GM13976 (cell line): ENCODE measurements around the gene PLPP2.

ENCODE experiments used
- DNase-seq: peaks from one replicate; pipeline ENCODE4 v3.0.0; 2012; ENCODE audit warnings: low spot score
- CTCF ChIP-seq: IDR thresholded peaks from 2 replicates; pipeline ENCODE4 v1.5.1; 2012; ENCODE audit warnings: borderline replicate concordance, mild to moderate bottlenecking; ENCODE audit not compliant: insufficient read depth; ENCODE audit errors: extremely low read depth, missing control alignments, control extremely low read depth
- in situ Hi-C: fragments of 300-500 bp; cut with MboI; formaldehyde crosslinking; loops from one replicate; pipeline ENCODE4 v1.12.0; 2022; ENCODE audit warnings: low sequenced_read_pairs, mixed read lengths, inconsistent platforms; ENCODE audit not compliant: unreplicated experiment

The PLPP2 gene

GRCh38 chr19:294341-294945 lies 3.2 kb upstream of the PLPP2 start:
- DNase-seq = peak; percentile 37
- in situ Hi-C loops = no loop called here
- no peak for TF ChIP-seq CTCF

- no peak for DNase-seq
- no peak for TF ChIP-seq CTCF
- in situ Hi-C loops = no loop called here
These were observed 2.4 kb upstream of the PLPP2 start for GRCh38 chr19:293436-294110.

- in situ Hi-C loops = no loop called here
- TF ChIP-seq CTCF = no peak
- DNase-seq = peak; percentile 24
These were observed 1.7 kb upstream of the PLPP2 start for GRCh38 chr19:292951-293350.

GRCh38 chr19:292281-292884 lies 1.2 kb upstream of the PLPP2 start:
- in situ Hi-C loops = no loop called here
- TF ChIP-seq CTCF = no peak
- peak; percentile 34 for DNase-seq

- DNase-seq = peak; percentile 22
- in situ Hi-C loops = no loop called here
- no peak for TF ChIP-seq CTCF
These were observed 518 bp upstream of the PLPP2 start for GRCh38 chr19:291561-292280.

GRCh38 chr19:290372-291005 lies 714 bp downstream of the PLPP2 start:
- DNase-seq = peak; percentile 47
- in situ Hi-C loops = no loop called here
- no peak for TF ChIP-seq CTCF
